ENCODE measurements around the gene KRT78. TPM values are rescaled to one million over a fixed set of nuclear protein-coding genes. Genes with fewer than 3 reads are reported as not detected.
"Not testable (repeated sequence)": the region's sequence is repeated elsewhere in the genome, so short reads cannot be mapped to it uniquely, and the experiment has no call there.

KRT78 gene
- total and polyA plus RNA-seq, 2 experiments from 2014 or later, result not detected

DNA sequence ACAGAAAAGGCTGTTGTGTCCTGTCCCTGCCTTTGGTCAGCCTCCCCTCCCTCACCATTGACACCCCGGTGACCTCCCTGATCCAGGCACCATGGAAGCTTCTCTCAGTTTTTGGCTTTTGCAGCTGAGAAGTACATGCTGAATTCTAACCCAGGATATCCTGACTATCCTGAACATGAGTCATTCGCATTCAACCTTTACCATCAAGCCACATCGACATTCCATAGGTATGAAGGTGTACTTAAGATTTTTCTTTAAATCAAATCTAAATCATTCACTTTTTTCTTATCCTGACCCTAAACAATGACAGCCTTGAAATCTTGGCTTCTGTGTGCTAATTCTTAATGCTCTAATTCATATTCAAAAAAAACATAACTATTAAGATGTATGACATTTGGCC, 8.7 kb upstream of the KRT78 start:
- peaks cover 9% of the 10 kb centered on the region for H3K27me3 ChIP-seq
- H3K36me3 ChIP-seq, result no peaks in the 10 kb centered on the region
- TF ChIP-seq, protein P1, sequence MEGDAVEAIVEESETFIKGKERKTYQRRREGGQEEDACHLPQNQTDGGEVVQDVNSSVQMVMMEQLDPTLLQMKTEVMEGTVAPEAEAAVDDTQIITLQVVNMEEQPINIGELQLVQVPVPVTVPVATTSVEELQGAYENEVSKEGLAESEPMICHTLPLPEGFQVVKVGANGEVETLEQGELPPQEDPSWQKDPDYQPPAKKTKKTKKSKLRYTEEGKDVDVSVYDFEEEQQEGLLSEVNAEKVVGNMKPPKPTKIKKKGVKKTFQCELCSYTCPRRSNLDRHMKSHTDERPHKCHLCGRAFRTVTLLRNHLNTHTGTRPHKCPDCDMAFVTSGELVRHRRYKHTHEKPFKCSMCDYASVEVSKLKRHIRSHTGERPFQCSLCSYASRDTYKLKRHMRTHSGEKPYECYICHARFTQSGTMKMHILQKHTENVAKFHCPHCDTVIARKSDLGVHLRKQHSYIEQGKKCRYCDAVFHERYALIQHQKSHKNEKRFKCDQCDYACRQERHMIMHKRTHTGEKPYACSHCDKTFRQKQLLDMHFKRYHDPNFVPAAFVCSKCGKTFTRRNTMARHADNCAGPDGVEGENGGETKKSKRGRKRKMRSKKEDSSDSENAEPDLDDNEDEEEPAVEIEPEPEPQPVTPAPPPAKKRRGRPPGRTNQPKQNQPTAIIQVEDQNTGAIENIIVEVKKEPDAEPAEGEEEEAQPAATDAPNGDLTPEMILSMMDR (IDR thresholded peaks at IDR 0.05; ENCODE audit: low read depth, low read length), result no peak
- H3K9me3 ChIP-seq (ENCODE audit: low read depth), result no peaks in the 10 kb centered on the region
- DNase-seq (ENCODE audit: low read depth in 1 of 2, low spot score in 1 of 2), result no peak
- no peaks in the 10 kb centered on the region for H3K4me1 ChIP-seq (ENCODE audit: low read depth)
- no peak overlapping the region for H3K4me3 ChIP-seq
- H3K27ac ChIP-seq, result no peak overlapping the region

DNA sequence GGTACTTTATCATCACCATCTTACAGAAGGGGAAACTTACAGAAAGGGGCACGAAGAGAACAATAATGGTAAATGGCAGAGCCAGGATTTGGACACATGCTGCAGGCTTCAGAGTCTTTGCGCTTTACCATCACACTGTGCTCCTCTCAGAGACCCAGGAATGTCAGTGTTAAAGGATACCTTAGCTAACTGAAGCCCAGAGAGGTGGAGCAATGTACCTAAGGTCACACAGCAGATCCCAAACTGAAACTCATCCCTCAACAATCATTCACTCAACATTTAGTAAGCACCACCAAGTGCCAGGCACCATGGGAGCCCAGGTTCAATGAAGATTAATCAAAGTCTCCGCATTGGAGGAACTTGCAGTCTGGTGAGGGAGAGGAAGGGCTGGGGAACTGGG, 8.0 kb upstream of the KRT78 start:
- TF ChIP-seq, protein P1 (IDR thresholded peaks at IDR 0.05; ENCODE audit: low read depth, low read length), result no peak
- Histone ChIP-seq H3K9me3 (ENCODE audit: low read depth) (no peaks in the 10 kb centered on the region), H3K36me3 (no peaks in the 10 kb centered on the region), H3K4me1 (ENCODE audit: low read depth) (no peaks in the 10 kb centered on the region), H3K27ac (no peak overlapping the region), H3K4me3 (no peak overlapping the region), H3K27me3 (peaks cover 12% of the 10 kb centered on the region)
- DNase-seq (ENCODE audit: low read depth in 1 of 2, low spot score in 1 of 2), result no peak

DNA sequence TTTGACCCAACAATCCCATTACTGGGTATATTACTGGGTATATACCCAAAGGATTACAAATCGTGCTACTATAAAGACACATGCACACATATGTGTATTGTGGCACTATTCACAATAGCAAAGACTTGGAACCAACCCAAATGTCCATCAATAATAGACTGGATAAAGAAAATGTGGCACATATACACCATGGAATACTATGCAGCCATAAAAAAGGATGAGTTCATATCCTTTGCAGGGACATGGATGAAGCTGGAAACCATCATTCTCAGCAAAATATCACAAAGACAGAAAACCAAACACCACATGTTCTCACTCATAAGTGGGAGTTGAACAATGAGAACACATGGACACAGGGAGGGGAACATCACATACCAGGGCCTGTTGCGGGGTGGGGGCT, 7.3 kb upstream of the KRT78 start:
- not testable (repeated sequence) for DNase-seq (ENCODE audit: low read depth in 1 of 2, low spot score in 1 of 2); H3K36me3 ChIP-seq

DNA sequence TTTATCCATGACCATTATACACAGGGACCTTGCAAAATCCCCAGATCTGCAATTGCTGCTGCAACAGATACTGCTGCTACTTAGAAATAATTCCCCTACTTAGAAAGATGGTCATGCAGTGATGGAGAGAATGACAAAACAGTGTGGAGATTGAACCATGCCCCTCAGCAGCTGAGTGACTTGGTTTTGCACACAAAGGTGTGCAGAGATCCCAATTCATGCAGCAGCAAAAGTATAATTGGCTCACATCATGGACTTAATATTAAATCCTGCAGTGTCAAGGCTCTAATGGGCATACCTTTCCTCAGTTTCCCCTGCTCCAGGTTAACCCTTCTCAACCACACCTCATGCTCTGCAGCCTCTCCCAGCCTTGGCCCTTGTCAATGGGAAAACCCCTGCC, 3.0 kb upstream of the KRT78 start:
- H3K27ac ChIP-seq, result no peak overlapping the region
- H3K9me3 ChIP-seq (ENCODE audit: low read depth), result no peaks in the 10 kb centered on the region
- H3K36me3 ChIP-seq, result no peaks in the 10 kb centered on the region
- no peaks in the 10 kb centered on the region for H3K4me1 ChIP-seq (ENCODE audit: low read depth)
- no peak for DNase-seq (ENCODE audit: low read depth in 1 of 2, low spot score in 1 of 2)
- H3K27me3 ChIP-seq, result peaks cover 12% of the 10 kb centered on the region
- TF ChIP-seq, protein P1 (IDR thresholded peaks at IDR 0.05; ENCODE audit: low read depth, low read length), result no peak
- H3K4me3 ChIP-seq, result no peak overlapping the region

More for the DNA sequence above, 7.3 kb upstream of the KRT78 start:
- H3K27me3 ChIP-seq, result peaks cover 12% of the 10 kb centered on the region
- H3K9me3 ChIP-seq (ENCODE audit: low read depth); H3K4me1 ChIP-seq (ENCODE audit: low read depth); H3K27ac ChIP-seq; H3K4me3 ChIP-seq: not testable (repeated sequence)

DNA sequence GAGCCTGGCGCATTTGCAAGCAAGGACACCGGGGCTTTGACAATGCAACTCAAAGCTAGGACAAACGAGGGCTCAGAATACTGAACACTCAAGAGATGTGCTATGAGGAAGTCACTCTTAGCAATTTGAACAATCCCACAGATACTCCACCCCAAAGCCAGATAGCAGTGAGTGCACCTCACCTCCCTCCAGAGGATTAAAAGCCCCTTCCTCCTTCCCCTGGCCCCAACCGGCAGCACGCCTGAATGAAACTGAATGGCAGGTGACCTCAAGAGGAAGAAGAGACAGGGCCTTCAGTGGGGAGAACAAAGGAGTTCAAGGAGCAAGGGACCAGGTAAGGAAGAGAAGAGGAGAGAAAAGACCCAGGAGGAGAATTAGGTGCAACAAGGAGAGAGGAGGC, 1.9 kb upstream of the KRT78 start:
- no peak for DNase-seq (ENCODE audit: low read depth in 1 of 2, low spot score in 1 of 2)
- Histone ChIP-seq H3K4me3 (no peak overlapping the region), H3K36me3 (no peaks in the 10 kb centered on the region), H3K27ac (no peak overlapping the region), H3K4me1 (ENCODE audit: low read depth) (no peaks in the 10 kb centered on the region), H3K27me3 (peaks cover 12% of the 10 kb centered on the region), H3K9me3 (ENCODE audit: low read depth) (no peaks in the 10 kb centered on the region)
- TF ChIP-seq, protein P1 (IDR thresholded peaks at IDR 0.05; ENCODE audit: low read depth, low read length), result no peak

DNA sequence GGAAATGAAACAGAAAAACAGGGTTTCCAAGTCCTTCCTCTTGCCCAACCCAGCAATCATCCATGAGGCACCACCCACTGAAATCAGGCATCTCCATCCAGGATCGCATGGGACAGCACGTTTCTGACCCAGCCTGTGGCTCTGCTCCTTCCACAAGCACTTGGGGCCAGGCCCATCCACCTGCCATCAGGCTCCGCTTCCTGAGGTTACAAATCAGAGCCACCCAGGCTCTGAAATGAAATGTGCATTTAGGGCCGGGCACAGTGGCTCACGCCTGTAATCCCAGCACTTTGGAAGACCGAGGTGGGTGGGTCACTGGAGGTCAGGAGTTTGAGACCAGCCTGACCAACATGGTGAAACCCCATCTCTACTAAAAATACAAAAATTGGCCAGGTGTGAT, 717 bp upstream of the KRT78 start:
- DNase-seq (ENCODE audit: low read depth in 1 of 2, low spot score in 1 of 2), result no peak
- Histone ChIP-seq H3K27me3 (peaks cover 12% of the 10 kb centered on the region), H3K9me3 (ENCODE audit: low read depth) (no peaks in the 10 kb centered on the region), H3K27ac (no peak overlapping the region), H3K36me3 (no peaks in the 10 kb centered on the region), H3K4me3 (no peak overlapping the region), H3K4me1 (ENCODE audit: low read depth) (no peaks in the 10 kb centered on the region)
- TF ChIP-seq, protein P1 (IDR thresholded peaks at IDR 0.05; ENCODE audit: low read depth, low read length), result no peak
